Measurements from ENCODE around the gene GYPB. TPM values are rescaled to one million over a fixed set of nuclear protein-coding genes. Genes with fewer than 3 reads are reported as not detected.

GYPB gene
- total RNA-seq: not detected in 2 replicates

GRCh38 chr4:144019277-144019676 lies at the start of gene GYPB:
TSS of gene GYPB (minus strand) at chr4:144019380. CDS start at chr4:144019287, 93 bp downstream.

Other genes with a start within 250 kb of the GYPB start
- 0.30 and 0.32 TPM in 2 replicates for gene GYPE, start 113.8 kb downstream of the GYPB start, total RNA-seq
- gene GYPA, start 121.3 kb upstream of the GYPB start, total RNA-seq: not detected in 2 replicates

Data from epithelial cell of umbilical artery (primary cell).